ENCODE measurements around the gene SPEM2. TPM values are rescaled to one million over a fixed set of nuclear protein-coding genes. Genes with fewer than 3 reads are reported as not detected.

Gene SPEM2
- total RNA-seq, 6 experiments from 2014 or later = not detected

- no peak for TF ChIP-seq CTCF (IDR thresholded peaks at IDR 0.05)
- peaks cover 11% of the 10 kb centered on the region for H3K9me3 Mint-ChIP-seq
- H3K27ac Mint-ChIP-seq = no peak overlapping the region
- peaks cover 6% of the 10 kb centered on the region for H3K4me1 Mint-ChIP-seq (ENCODE audit: low read depth)
- no peak for DNase-seq
- H3K4me3 Mint-ChIP-seq = no peak overlapping the region
- peaks cover 18% of the 10 kb centered on the region for H3K27me3 Mint-ChIP-seq (ENCODE audit: insufficient read depth)
- peaks cover 11% of the 10 kb centered on the region for H3K36me3 Mint-ChIP-seq (ENCODE audit: low read depth)
These were observed 42.1 kb upstream of the SPEM2 start for GRCh38 chr17:7383371-7383741.

GRCh38 chr17:7383742-7384488 lies 41.5 kb upstream of the SPEM2 start:
- no peak overlapping the region for H3K27ac Mint-ChIP-seq
- H3K4me1 Mint-ChIP-seq (ENCODE audit: low read depth) = peaks cover 6% of the 10 kb centered on the region
- no peak for TF ChIP-seq CTCF (IDR thresholded peaks at IDR 0.05)
- H3K36me3 Mint-ChIP-seq (ENCODE audit: low read depth) = peaks cover 10% of the 10 kb centered on the region
- no peak for DNase-seq
- peak overlapping the region; percentile 37; the same call in 1 of the 2 replicates for H3K4me3 Mint-ChIP-seq
- H3K9me3 Mint-ChIP-seq = peaks cover 11% of the 10 kb centered on the region
- H3K27me3 Mint-ChIP-seq (ENCODE audit: insufficient read depth) = peaks cover 18% of the 10 kb centered on the region

DNA sequence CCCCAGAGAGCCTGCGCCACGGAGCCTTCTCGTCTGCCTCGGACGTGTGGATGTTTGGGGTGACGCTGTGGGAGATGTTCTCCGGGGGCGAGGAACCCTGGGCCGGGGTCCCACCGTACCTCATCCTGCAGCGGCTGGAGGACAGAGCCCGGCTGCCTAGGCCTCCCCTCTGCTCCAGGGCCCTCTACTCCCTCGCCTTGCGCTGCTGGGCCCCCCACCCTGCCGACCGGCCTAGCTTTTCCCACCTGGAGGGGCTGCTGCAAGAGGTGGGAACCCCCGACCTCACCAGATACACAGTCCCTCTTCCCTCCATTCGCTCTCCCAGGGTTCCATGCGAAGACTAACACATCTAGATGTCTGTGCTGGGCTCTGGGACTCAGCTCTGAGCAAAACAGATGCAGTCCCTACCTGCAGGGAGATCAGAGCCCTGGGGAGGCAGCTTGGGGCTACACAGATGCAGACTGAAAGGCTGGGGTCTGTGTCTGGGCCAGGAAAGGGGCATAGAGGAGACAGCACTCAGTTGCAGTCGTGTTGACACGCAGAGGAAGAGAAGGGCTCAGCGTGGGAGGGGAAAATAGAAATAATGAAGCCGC lies 40.8 kb upstream of the SPEM2 start:
- no peak for TF ChIP-seq CTCF (IDR thresholded peaks at IDR 0.05)
- Mint-ChIP-seq H3K4me3 (no peak overlapping the region; the same call in 1 of the 2 replicates), H3K27ac (no peak overlapping the region)

DNA sequence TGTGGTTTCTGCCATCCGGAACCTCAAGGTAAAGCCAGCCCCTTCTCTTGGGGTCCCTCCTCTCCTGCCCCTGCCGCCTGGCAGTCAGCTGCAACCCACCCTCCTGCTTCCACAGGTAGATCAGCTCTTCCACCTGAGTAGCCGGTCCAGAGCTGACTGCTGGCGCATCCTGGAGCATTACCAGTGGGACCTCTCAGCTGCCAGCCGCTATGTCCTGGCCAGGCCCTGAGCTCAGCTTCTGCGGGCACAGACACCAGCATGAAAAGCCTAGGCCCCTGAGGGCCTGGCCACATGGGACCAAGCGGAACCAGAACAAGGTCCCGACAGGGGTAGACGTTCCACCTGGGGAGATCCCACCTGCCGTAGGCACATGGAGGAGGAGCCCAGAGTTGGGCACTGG lies 36.6 kb upstream of the SPEM2 start:
- TF ChIP-seq CTCF (IDR thresholded peaks at IDR 0.05) = no peak
- no peaks in the 10 kb centered on the region; the same call in 1 of the 2 replicates for H3K27me3 Mint-ChIP-seq (ENCODE audit: insufficient read depth)
- H3K36me3 Mint-ChIP-seq (ENCODE audit: low read depth) = peaks cover 9% of the 10 kb centered on the region; the same call in 1 of the 2 replicates
- H3K9me3 Mint-ChIP-seq = no peaks in the 10 kb centered on the region
- H3K4me1 Mint-ChIP-seq (ENCODE audit: low read depth) = no peaks in the 10 kb centered on the region
- H3K4me3 Mint-ChIP-seq = no peak overlapping the region
- no peak for DNase-seq
- no peak overlapping the region for H3K27ac Mint-ChIP-seq

More for the DNA sequence above, 40.8 kb upstream of the SPEM2 start:
- peaks cover 4% of the 10 kb centered on the region; the same call in 1 of the 2 replicates for H3K36me3 Mint-ChIP-seq (ENCODE audit: low read depth)
- DNase-seq = no peak
- H3K4me1 Mint-ChIP-seq (ENCODE audit: low read depth) = peaks cover 6% of the 10 kb centered on the region
- H3K27me3 Mint-ChIP-seq (ENCODE audit: insufficient read depth) = peaks cover 14% of the 10 kb centered on the region
- peaks cover 4% of the 10 kb centered on the region; the same call in 1 of the 2 replicates for H3K9me3 Mint-ChIP-seq

DNA sequence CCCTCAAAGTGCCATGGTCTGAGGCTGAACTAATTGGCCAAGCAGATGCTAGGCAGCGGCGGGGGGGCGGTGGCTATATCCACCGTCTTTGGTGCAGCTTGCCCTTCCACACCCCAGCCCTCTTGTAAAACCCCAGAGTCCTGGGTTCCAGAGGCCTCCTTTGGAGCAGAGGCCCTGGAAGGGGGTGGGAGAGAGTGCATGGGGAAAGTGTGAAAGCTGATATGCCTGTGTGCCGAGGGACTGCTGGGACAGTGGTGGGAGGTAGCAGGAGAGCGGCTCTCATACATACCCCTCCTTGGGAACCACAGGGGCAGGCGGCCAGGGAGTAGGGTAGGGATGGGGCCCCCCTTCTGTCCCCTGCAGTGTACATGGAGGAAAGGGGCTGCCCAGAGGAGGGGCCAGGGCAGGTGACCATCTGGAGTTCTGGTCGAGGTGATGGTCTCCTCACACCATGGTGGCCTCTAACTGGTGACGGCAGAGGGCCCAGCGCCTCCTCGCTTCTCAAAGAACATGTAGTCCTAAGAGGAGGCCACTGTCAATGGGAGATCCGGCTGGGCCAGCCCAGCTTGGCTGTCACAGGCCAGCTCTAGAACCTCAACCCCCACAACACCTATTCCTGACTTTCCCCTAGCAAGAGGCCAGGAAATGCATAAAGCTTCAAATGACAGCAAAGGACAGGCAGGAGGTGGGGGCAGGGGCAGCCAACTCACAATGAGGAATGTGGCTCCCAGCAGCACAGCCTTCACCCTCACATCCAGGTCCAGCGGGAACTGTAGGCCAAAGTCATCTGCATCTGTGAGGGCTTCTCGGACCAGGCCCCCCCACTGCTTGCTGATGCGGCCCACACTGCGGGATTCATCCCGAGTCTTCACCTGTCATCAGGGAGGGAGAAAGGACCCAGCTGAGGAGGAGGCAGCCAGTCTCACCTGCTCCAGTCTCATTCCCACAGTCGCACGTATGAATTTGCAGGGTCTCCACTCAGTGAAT lies 35.2 kb upstream of the SPEM2 start:
- H3K4me1 Mint-ChIP-seq (ENCODE audit: low read depth) = peaks cover 5% of the 10 kb centered on the region
- peaks cover 9% of the 10 kb centered on the region; the same call in 1 of the 2 replicates for H3K36me3 Mint-ChIP-seq (ENCODE audit: low read depth)
- no peak for TF ChIP-seq CTCF (IDR thresholded peaks at IDR 0.05)
- DNase-seq = no peak
- H3K27ac Mint-ChIP-seq = no peak overlapping the region
- no peaks in the 10 kb centered on the region; the same call in 1 of the 2 replicates for H3K27me3 Mint-ChIP-seq (ENCODE audit: insufficient read depth)
- H3K9me3 Mint-ChIP-seq = no peaks in the 10 kb centered on the region
- H3K4me3 Mint-ChIP-seq = no peak overlapping the region
